Measurements from ENCODE around the gene DNAH8.

- TF ChIP-seq POLR2A (IDR thresholded peaks at IDR 0.05; ENCODE audit: low read length) (no peak), GATA1 (IDR thresholded peaks at IDR 0.05; ENCODE audit: low read depth, low read length) (no peak)
These were observed 36.8 kb upstream of the DNAH8 start for GRCh38 chr6:38678178-38678760.
